Measurements from ENCODE around the gene CD48.

Gene CD48

GRCh38 chr1:160721473-160721872 is 9.9 kb upstream of the CD48 start:
- H3K4me2 ChIP-seq (ENCODE audit: low read length): no peak overlapping the region
- H3K36me3 ChIP-seq (ENCODE audit: control insufficient read depth, low read length): no peaks in the 10 kb centered on the region
- TF ChIP-seq CTCF (IDR thresholded peaks at IDR 0.05; ENCODE audit: low read depth, low read length, poor library complexity, severe bottlenecking): no peak
- TF ChIP-seq EZH2phosphoT487 (IDR thresholded peaks at IDR 0.05; ENCODE audit: borderline replicate concordance, low read length): no peak
- H3F3A ChIP-seq (ENCODE audit: control insufficient read depth, insufficient read depth): no peaks in the 10 kb centered on the region
- peaks cover 5% of the 10 kb centered on the region; the same call in 1 of the 2 replicates for H3K27me3 ChIP-seq (ENCODE audit: control insufficient read depth, low read length)
- no peaks in the 10 kb centered on the region for H3K9me2 ChIP-seq (replicated peaks; ENCODE audit: control insufficient read depth, low read length)
- no peaks in the 10 kb centered on the region for H3K79me2 ChIP-seq (ENCODE audit: control insufficient read depth, low read length)
- no peak overlapping the region for H3K4me3 ChIP-seq (ENCODE audit: low read length)
- peaks cover 10% of the 10 kb centered on the region for H3K4me1 ChIP-seq (ENCODE audit: control insufficient read depth, low read length)
- no peaks in the 10 kb centered on the region for H4K20me1 ChIP-seq (ENCODE audit: control insufficient read depth, insufficient read depth, low read depth, low read length)
- H3K27ac ChIP-seq (ENCODE audit: low read depth, low read length): no peak overlapping the region
- no peaks in the 10 kb centered on the region for H3K9me3 ChIP-seq (ENCODE audit: control insufficient read depth, insufficient read depth, low read length)

- Histone ChIP-seq H3K4me1 (ENCODE audit: control insufficient read depth, low read length) (peaks cover 9% of the 10 kb centered on the region), H3K4me2 (ENCODE audit: low read length) (no peak overlapping the region), H3F3A (ENCODE audit: control insufficient read depth, insufficient read depth) (no peaks in the 10 kb centered on the region), H3K4me3 (ENCODE audit: low read length) (no peak overlapping the region), H3K9me3 (ENCODE audit: control insufficient read depth, insufficient read depth, low read length) (no peaks in the 10 kb centered on the region), H4K20me1 (ENCODE audit: control insufficient read depth, insufficient read depth, low read depth, low read length) (no peaks in the 10 kb centered on the region), H3K27ac (ENCODE audit: low read depth, low read length) (no peak overlapping the region), H3K9me2 (replicated peaks; ENCODE audit: control insufficient read depth, low read length) (no peaks in the 10 kb centered on the region), H3K79me2 (ENCODE audit: control insufficient read depth, low read length) (no peaks in the 10 kb centered on the region), H3K36me3 (ENCODE audit: control insufficient read depth, low read length) (no peaks in the 10 kb centered on the region), H3K27me3 (ENCODE audit: control insufficient read depth, low read length) (peaks cover 5% of the 10 kb centered on the region; the same call in 1 of the 2 replicates)
- no peak for TF ChIP-seq CTCF (IDR thresholded peaks at IDR 0.05; ENCODE audit: low read depth, low read length, poor library complexity, severe bottlenecking)
These were observed 8.9 kb upstream of the CD48 start for GRCh38 chr1:160720356-160721085.

GRCh38 chr1:160718210-160718609 is 6.6 kb upstream of the CD48 start:
- Histone ChIP-seq H4K20me1 (ENCODE audit: control insufficient read depth, insufficient read depth, low read depth, low read length) (no peaks in the 10 kb centered on the region), H3K9me2 (replicated peaks; ENCODE audit: control insufficient read depth, low read length) (no peaks in the 10 kb centered on the region), H3K27ac (ENCODE audit: low read depth, low read length) (no peak overlapping the region), H3K4me1 (ENCODE audit: control insufficient read depth, low read length) (peaks cover 7% of the 10 kb centered on the region), H3K36me3 (ENCODE audit: control insufficient read depth, low read length) (no peaks in the 10 kb centered on the region), H3K4me2 (ENCODE audit: low read length) (no peak overlapping the region), H3F3A (ENCODE audit: control insufficient read depth, insufficient read depth) (no peaks in the 10 kb centered on the region), H3K4me3 (ENCODE audit: low read length) (no peak overlapping the region), H3K79me2 (ENCODE audit: control insufficient read depth, low read length) (no peaks in the 10 kb centered on the region), H3K9me3 (ENCODE audit: control insufficient read depth, insufficient read depth, low read length) (no peaks in the 10 kb centered on the region), H3K27me3 (ENCODE audit: control insufficient read depth, low read length) (peaks cover 5% of the 10 kb centered on the region; the same call in 1 of the 2 replicates)
- no peak for TF ChIP-seq EZH2phosphoT487 (IDR thresholded peaks at IDR 0.05; ENCODE audit: borderline replicate concordance, low read length)
- TF ChIP-seq CTCF (IDR thresholded peaks at IDR 0.05; ENCODE audit: low read depth, low read length, poor library complexity, severe bottlenecking): no peak

All from DOHH2 (cell line).